Esophagus squamous epithelium (tissue), 5 donors: ENCODE results near the gene CAMTA1. TPM values are rescaled to one million over a fixed set of nuclear protein-coding genes. Genes with fewer than 3 reads are reported as not detected.

ENCODE experiments used
- DNase-seq: peaks from one replicate; lab custom pipeline; 2025; lab: John Stamatoyannopoulos, UW
- H3K27ac ChIP-seq, 4 donors: fragments of 200-600 bp; sonication (generic); one replicate each; pipeline ENCODE4 v1.5.1; 2016 to 2019; ENCODE audit warnings: mild to moderate bottlenecking in 1 of 4
- H3K27me3 ChIP-seq, 4 donors: fragments of 200-600 bp; sonication (generic); 1 replicate in 3 of 4; 2 replicates in 1 of 4; pipeline versions ENCODE4 v1.5.1 to v1.6.0; 2017 to 2021; ENCODE audit warnings: antibody characterized with exemption in 1 of 4
- H3K36me3 ChIP-seq, 3 donors: fragments of 200-600 bp; sonication (generic); one replicate each; pipeline ENCODE4 v1.5.1; 2016 to 2019
- H3K4me1 ChIP-seq, 3 donors: fragments of 200-600 bp; sonication (generic); one replicate each; pipeline ENCODE4 v1.5.1; 2017 to 2019
- H3K4me3 ChIP-seq, 4 donors: fragments of 200-600 bp; sonication (generic); 1 replicate in 3 of 4; 2 replicates in 1 of 4; pipeline ENCODE4 v1.5.1; 2016 to 2019; ENCODE audit warnings: mild to moderate bottlenecking in 2 of 4, moderate library complexity in 1 of 4
- H3K9me3 ChIP-seq, 3 donors: fragments of 200-600 bp; sonication (generic); one replicate each; pipeline ENCODE4 v1.5.1; 2016 to 2019
- CTCF ChIP-seq, 6 experiments: fragments of 450-650 bp in 4 of 6; fragments of 200-600 bp in 2 of 6; sonication (generic) in 2 of 6; IDR thresholded peaks; one replicate each; pipeline ENCODE4 v1.5.1; 2016 to 2019; ENCODE audit warnings: antibody characterized with exemption in 6 of 6, mild to moderate bottlenecking in 4 of 6, moderate library complexity in 4 of 6
- POLR2A ChIP-seq, 4 donors: fragments of 450-650 bp; IDR thresholded peaks; one replicate each; pipeline ENCODE4 v1.6.1; 2017; ENCODE audit warnings: antibody characterized with exemption in 4 of 4, mild to moderate bottlenecking in 4 of 4, moderate library complexity in 3 of 4
- WGBS, 2 donors: methylation state at CpG; one replicate each; pipeline ENCODE4 v1.1.5; 2018; 5-methylcytosine and 5-hydroxymethylcytosine counted together
- intact Hi-C: fragments of 100-400 bp; cut with DNase I; formaldehyde crosslinking; loops from one replicate; pipeline ENCODE4 v1.15.0; 2022
- total RNA-seq, 4 donors: library from RNA; depleted of rRNA; stranded (reverse); fragments of >200 nt; gene quantifications; one replicate each; pipeline ENCODE4 v1.1.0, GENCODE V29; 2016
- donor health status: DM: yes; HTN: yes; CAD: no.

CAMTA1 gene
- total RNA-seq, 4 donors from 2014 or later: 31.3 to 77.4 (median 45.9) TPM

- no peak for DNase-seq
- intact Hi-C loops: no loop called here
- Histone ChIP-seq H3K27ac (no peak overlapping the region), H3K4me3 (no peak overlapping the region), H3K4me1 (peaks cover 0 to 3% (median 0%) of the 10 kb centered on the region in 3 donors), H3K9me3 (no peaks in the 10 kb centered on the region), H3K27me3 (peaks cover 0 to 55% (median 0%) of the 10 kb centered on the region in 4 donors), H3K36me3 (no peaks in the 10 kb centered on the region)
- WGBS, 2 donors: 40 to 55% methylated on average over 7 of the region's 7 CpGs
- TF ChIP-seq CTCF (IDR thresholded peaks at IDR 0.05) (no peak), POLR2A (IDR thresholded peaks at IDR 0.05) (no peak)
Observed at GRCh38 chr1:6906783-6907182, 121.5 kb downstream of the CAMTA1 start.

GRCh38 chr1:6907201-6907600 lies 121.9 kb downstream of the CAMTA1 start:
- 27 to 71% methylated on average over 2 of the region's 12 CpGs for WGBS, 2 donors
- Histone ChIP-seq H3K4me1 (peaks cover 0 to 7% (median 0%) of the 10 kb centered on the region in 3 donors), H3K9me3 (no peaks in the 10 kb centered on the region), H3K27ac (no peak overlapping the region), H3K36me3 (no peaks in the 10 kb centered on the region), H3K27me3 (peaks cover 0 to 59% (median 0%) of the 10 kb centered on the region in 4 donors), H3K4me3 (no peak overlapping the region)
- TF ChIP-seq CTCF (IDR thresholded peaks at IDR 0.05) (no peak), POLR2A (IDR thresholded peaks at IDR 0.05) (no peak)
- no peak for DNase-seq
- intact Hi-C loops: no loop called here

- Histone ChIP-seq H3K4me1 (peaks cover 0 to 13% (median 0%) of the 10 kb centered on the region in 3 donors), H3K27ac (no peak overlapping the region), H3K27me3 (peaks cover 0 to 66% (median 0%) of the 10 kb centered on the region in 4 donors), H3K36me3 (no peaks in the 10 kb centered on the region), H3K9me3 (no peaks in the 10 kb centered on the region), H3K4me3 (no peak overlapping the region)
- intact Hi-C loops: no loop called here
- 77 to 78% methylated on average over 19 to 21 of the region's 21 CpGs for WGBS, 2 donors
- no peak for DNase-seq
- no peak for TF ChIP-seq POLR2A (IDR thresholded peaks at IDR 0.05)
- TF ChIP-seq CTCF (IDR thresholded peaks at IDR 0.05): no peak
Observed at GRCh38 chr1:6907676-6908434, 122.6 kb downstream of the CAMTA1 start.

GRCh38 chr1:6909401-6909800 lies 124.1 kb downstream of the CAMTA1 start:
- H3K27ac ChIP-seq: no peak overlapping the region
- H3K9me3 ChIP-seq: no peaks in the 10 kb centered on the region
- intact Hi-C loops: no loop called here
- TF ChIP-seq POLR2A (IDR thresholded peaks at IDR 0.05) (no peak), CTCF (IDR thresholded peaks at IDR 0.05) (no peak)
- no peaks in the 10 kb centered on the region for H3K36me3 ChIP-seq
- H3K4me3 ChIP-seq: no peak overlapping the region
- H3K27me3 ChIP-seq: peaks cover 0 to 81% (median 0%) of the 10 kb centered on the region in 4 donors
- 17 to 75% methylated on average over 1 to 2 of the region's 5 CpGs for WGBS, 2 donors
- H3K4me1 ChIP-seq: peaks cover 0 to 13% (median 0%) of the 10 kb centered on the region in 3 donors
- DNase-seq: no peak

- no peaks in the 10 kb centered on the region for H3K9me3 ChIP-seq
- TF ChIP-seq POLR2A (IDR thresholded peaks at IDR 0.05): no peak
- TF ChIP-seq CTCF (IDR thresholded peaks at IDR 0.05): no peak
- peaks cover 0 to 85% (median 0%) of the 10 kb centered on the region in 4 donors for H3K27me3 ChIP-seq
- peaks cover 0 to 13% (median 0%) of the 10 kb centered on the region in 3 donors for H3K4me1 ChIP-seq
- H3K27ac ChIP-seq: no peak overlapping the region
- H3K36me3 ChIP-seq: no peaks in the 10 kb centered on the region
- DNase-seq: no peak
- WGBS, 2 donors: 67 to 80% methylated on average over 1 of the region's 1 CpG
- intact Hi-C loops: no loop called here
- no peak overlapping the region for H3K4me3 ChIP-seq
Observed at GRCh38 chr1:6909857-6910256, 124.6 kb downstream of the CAMTA1 start.
